Gastrocnemius medialis (tissue), 4 donors: ENCODE data around the gene MRPL17. TPM values are rescaled to one million over a fixed set of nuclear protein-coding genes. Genes with fewer than 3 reads are reported as not detected.

Experiments used
- ATAC-seq, 2 donors: fragments of 150-250 bp; one replicate each; pipeline ENCODE4 v1.9.1; 2016
- DNase-seq, 2 donors: peaks; one replicate each; pipeline ENCODE4 v3.0.0-alpha.2; 2019
- H3K27ac ChIP-seq, 4 donors: fragments of 200-600 bp; sonication (generic); 1 replicate in 1 of 4; 2 replicates in 3 of 4; pipeline ENCODE4 v1.5.1; 2016 to 2018; ENCODE audit warnings: mild to moderate bottlenecking in 2 of 4, moderate library complexity in 1 of 4
- H3K27me3 ChIP-seq, 3 donors: fragments of 200-600 bp; sonication (generic) in 2 of 3; 1 replicate in 1 of 3; 2 replicates in 2 of 3; pipeline versions ENCODE4 v1.5.1 to v1.6.0; 2016 to 2019; ENCODE audit warnings: mild to moderate bottlenecking in 1 of 3, moderate library complexity in 1 of 3
- H3K36me3 ChIP-seq, 2 donors: fragments of 200-600 bp; sonication (generic) in 1 of 2; one replicate each; pipeline ENCODE4 v1.5.1; 2017 to 2018
- H3K4me1 ChIP-seq, 2 donors: fragments of 200-600 bp; sonication (generic) in 1 of 2; one replicate each; pipeline ENCODE4 v1.5.1; 2016 to 2017; ENCODE audit warnings: mild to moderate bottlenecking in 2 of 2
- H3K4me3 ChIP-seq, 4 donors: fragments of 200-600 bp; sonication (generic) in 3 of 4; 1 replicate in 1 of 4; 2 replicates in 3 of 4; pipeline ENCODE4 v1.5.1; 2016 to 2019; ENCODE audit warnings: mild to moderate bottlenecking in 2 of 4
- H3K9me3 ChIP-seq, 3 donors: fragments of 200-600 bp; sonication (generic) in 2 of 3; 1 replicate in 1 of 3; 2 replicates in 2 of 3; pipeline ENCODE4 v1.5.1; 2016 to 2019
- POLR2A ChIP-seq, 2 donors: fragments of 450-650 bp; IDR thresholded peaks; one replicate each; pipeline ENCODE4 v1.6.1; 2017; ENCODE audit warnings: antibody characterized with exemption in 2 of 2, mild to moderate bottlenecking in 2 of 2, moderate library complexity in 2 of 2
- in situ Hi-C, 4 donors: fragments of 200-750 bp; cut with MboI; loops; one replicate each; pipeline versions ENCODE4 v1.15.0 to v1.8.0; 2017; ENCODE audit warnings: low sequenced_read_pairs in 4 of 4
- intact Hi-C: fragments of 100-400 bp; cut with DNase I; formaldehyde crosslinking; loops from one replicate; pipeline ENCODE4 v1.15.1; 2023; ENCODE audit warnings: low total_unique reads
- total RNA-seq, 4 donors: library from RNA; depleted of rRNA; stranded (reverse); fragments of >200 nt; gene quantifications; one replicate each; pipeline versions ENCODE4 v1.1.0 to v1.2.3, GENCODE V29; 2016
- TF ChIP-seq, protein P1 (sequence below), 5 experiments: fragments of 450-650 bp in 3 of 5; fragments of 200-600 bp in 2 of 5; sonication (generic) in 2 of 5; IDR thresholded peaks in 4 of 5; conservative IDR thresholded peaks in 1 of 5; 1 replicate in 4 of 5; 2 replicates in 1 of 5; pipeline ENCODE4 v1.5.1; 2016 to 2019; ENCODE audit warnings: antibody characterized with exemption in 5 of 5, mild to moderate bottlenecking in 3 of 5, moderate library complexity in 3 of 5

Gene MRPL17
- total RNA-seq, 4 donors from 2014 or later = 25.1 to 33.4 (median 27.7) TPM

DNA sequence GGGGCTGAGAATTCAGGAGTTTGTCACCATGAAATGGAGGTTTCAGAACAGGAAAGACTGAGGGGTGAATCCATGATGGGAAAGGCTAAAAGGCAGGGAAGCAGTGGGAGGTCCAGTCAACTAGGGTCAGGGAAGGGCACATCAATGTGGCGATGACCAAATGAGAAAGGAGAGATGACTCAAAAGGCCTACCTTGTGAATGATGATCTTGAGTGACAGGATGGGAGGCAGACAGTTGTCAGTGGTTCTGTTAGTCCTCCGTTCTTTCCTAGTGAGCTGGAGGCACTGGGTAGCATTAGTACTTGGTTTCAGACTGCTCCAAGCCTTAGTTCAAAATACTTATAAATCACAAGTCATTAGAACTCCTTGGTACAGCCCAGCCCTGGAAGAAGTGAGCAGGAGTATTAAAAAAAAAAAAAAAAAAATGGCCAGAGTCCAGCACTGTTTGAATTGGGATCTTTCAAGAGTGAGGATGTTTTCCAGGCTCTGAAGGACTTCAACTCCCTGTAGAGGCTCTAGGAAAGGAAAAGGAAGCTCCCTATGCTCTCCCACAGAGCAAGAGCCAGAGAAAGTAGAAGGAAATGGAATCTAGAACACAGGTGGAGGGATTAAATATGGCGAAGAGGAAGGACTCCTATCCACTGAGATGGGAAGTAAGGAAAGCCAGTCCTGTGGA lies 19.2 kb downstream of the MRPL17 start:
- Histone ChIP-seq H3K9me3 (no peaks in the 10 kb centered on the region), H3K27me3 (no peaks in the 10 kb centered on the region), H3K36me3 (no peaks in the 10 kb centered on the region), H3K4me1 (no peaks in the 10 kb centered on the region), H3K4me3 (no peak overlapping the region), H3K27ac (no peak overlapping the region)
- ATAC-seq (no peak), DNase-seq (no peak)
- in situ Hi-C loops = no loop called here
- TF ChIP-seq, protein P1, sequence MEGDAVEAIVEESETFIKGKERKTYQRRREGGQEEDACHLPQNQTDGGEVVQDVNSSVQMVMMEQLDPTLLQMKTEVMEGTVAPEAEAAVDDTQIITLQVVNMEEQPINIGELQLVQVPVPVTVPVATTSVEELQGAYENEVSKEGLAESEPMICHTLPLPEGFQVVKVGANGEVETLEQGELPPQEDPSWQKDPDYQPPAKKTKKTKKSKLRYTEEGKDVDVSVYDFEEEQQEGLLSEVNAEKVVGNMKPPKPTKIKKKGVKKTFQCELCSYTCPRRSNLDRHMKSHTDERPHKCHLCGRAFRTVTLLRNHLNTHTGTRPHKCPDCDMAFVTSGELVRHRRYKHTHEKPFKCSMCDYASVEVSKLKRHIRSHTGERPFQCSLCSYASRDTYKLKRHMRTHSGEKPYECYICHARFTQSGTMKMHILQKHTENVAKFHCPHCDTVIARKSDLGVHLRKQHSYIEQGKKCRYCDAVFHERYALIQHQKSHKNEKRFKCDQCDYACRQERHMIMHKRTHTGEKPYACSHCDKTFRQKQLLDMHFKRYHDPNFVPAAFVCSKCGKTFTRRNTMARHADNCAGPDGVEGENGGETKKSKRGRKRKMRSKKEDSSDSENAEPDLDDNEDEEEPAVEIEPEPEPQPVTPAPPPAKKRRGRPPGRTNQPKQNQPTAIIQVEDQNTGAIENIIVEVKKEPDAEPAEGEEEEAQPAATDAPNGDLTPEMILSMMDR (IDR thresholded peaks at IDR 0.05 in 4 of 5, conservative IDR thresholded peaks at IDR 0.05 in 1 of 5) = no peak
- TF ChIP-seq POLR2A (IDR thresholded peaks at IDR 0.05) = no peak
- intact Hi-C loops = no loop called here

DNA sequence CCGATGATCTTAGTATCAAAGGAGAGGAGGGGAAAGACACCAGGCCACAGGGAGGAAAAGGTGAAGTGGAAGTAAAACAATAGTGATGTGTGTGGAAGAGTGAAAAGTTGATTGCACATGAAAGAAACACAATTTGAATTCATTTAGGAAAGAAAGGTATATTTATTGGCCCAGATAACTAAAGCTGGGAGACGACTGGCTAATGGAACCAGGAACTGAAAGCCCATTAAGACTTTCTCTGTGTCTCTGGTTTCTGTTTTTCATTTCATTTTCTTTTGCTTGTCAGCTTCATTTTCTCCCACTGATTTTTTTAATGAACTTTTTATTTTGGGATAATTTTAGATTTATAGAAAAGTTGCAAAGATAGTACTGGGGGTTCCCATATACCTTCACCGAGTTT lies 22.4 kb downstream of the MRPL17 start:
- no peak for TF ChIP-seq POLR2A (IDR thresholded peaks at IDR 0.05)
- TF ChIP-seq, protein P1 (IDR thresholded peaks at IDR 0.05 in 4 of 5, conservative IDR thresholded peaks at IDR 0.05 in 1 of 5) = no peak
- Histone ChIP-seq H3K36me3 (no peaks in the 10 kb centered on the region), H3K4me1 (peaks cover 0 to 4% of the 10 kb centered on the region in 2 donors), H3K27ac (no peak overlapping the region), H3K4me3 (no peak overlapping the region), H3K9me3 (no peaks in the 10 kb centered on the region), H3K27me3 (peaks cover 13 to 22% (median 15%) of the 10 kb centered on the region in 3 donors)
- no peak for DNase-seq
- ATAC-seq = no peak
- intact Hi-C loops = no loop called here
- in situ Hi-C loops = no loop called here

GRCh38 chr11:6658647-6659046 lies 24.5 kb downstream of the MRPL17 start:
- H3K36me3 ChIP-seq = no peaks in the 10 kb centered on the region
- in situ Hi-C loops = no loop called here
- intact Hi-C loops = no loop called here
- TF ChIP-seq POLR2A (IDR thresholded peaks at IDR 0.05) = no peak
- TF ChIP-seq, protein P1 (IDR thresholded peaks at IDR 0.05 in 4 of 5, conservative IDR thresholded peaks at IDR 0.05 in 1 of 5) = no peak
- DNase-seq (no peak), ATAC-seq (no peak)
- H3K27ac ChIP-seq = no peak overlapping the region
- peaks cover 0 to 4% of the 10 kb centered on the region in 2 donors for H3K4me1 ChIP-seq
- H3K4me3 ChIP-seq = no peak overlapping the region
- H3K27me3 ChIP-seq = peaks cover 18 to 28% (median 23%) of the 10 kb centered on the region in 3 donors
- H3K9me3 ChIP-seq = no peaks in the 10 kb centered on the region

GRCh38 chr11:6657346-6657745 lies 25.8 kb downstream of the MRPL17 start:
- in situ Hi-C loops = no loop called here
- DNase-seq = no peak
- intact Hi-C loops = no loop called here
- Histone ChIP-seq H3K4me3 (no peak overlapping the region), H3K27me3 (peaks cover 18 to 28% (median 23%) of the 10 kb centered on the region in 3 donors), H3K36me3 (no peaks in the 10 kb centered on the region), H3K9me3 (no peaks in the 10 kb centered on the region), H3K27ac (no peak overlapping the region), H3K4me1 (peaks cover 0 to 4% of the 10 kb centered on the region in 2 donors)
- no peak for ATAC-seq
- no peak for TF ChIP-seq POLR2A (IDR thresholded peaks at IDR 0.05)
- TF ChIP-seq, protein P1 (IDR thresholded peaks at IDR 0.05 in 4 of 5, conservative IDR thresholded peaks at IDR 0.05 in 1 of 5) = no peak
